NB4 (cell line): ENCODE results near the gene ADCY1.

Experiments
- DNase-seq: peaks from one replicate; pipeline ENCODE4 v3.0.0; 2010; ENCODE audit warnings: low read depth
- H3K4me3 ChIP-seq: one replicate; pipeline ENCODE4 v1.5.1; 2011; ENCODE audit warnings: mild to moderate bottlenecking, low read depth, low read length, moderate library complexity
- CTCF ChIP-seq: IDR thresholded peaks from one replicate; pipeline ENCODE4 v1.5.1; 2012; ENCODE audit warnings: low read depth, low read length
- MAX ChIP-seq: IDR thresholded peaks from 2 replicates; pipeline ENCODE4 v1.6.1; 2011; ENCODE audit warnings: low read depth, low read length
- MYC ChIP-seq: IDR thresholded peaks from 2 replicates; pipeline ENCODE4 v1.6.1; 2011; ENCODE audit warnings: low read depth, low read length
- POLR2A ChIP-seq: IDR thresholded peaks from 2 replicates; pipeline ENCODE4 v1.6.1; 2011; ENCODE audit warnings: mild to moderate bottlenecking; ENCODE audit not compliant: insufficient read length; ENCODE audit errors: extremely low read depth

ADCY1 gene

GRCh38 chr7:45657890-45658715 lies 83.9 kb downstream of the ADCY1 start:
- TF ChIP-seq POLR2A = no peak
- no peak for TF ChIP-seq MAX
- TF ChIP-seq MYC = no peak
- TF ChIP-seq CTCF = no peak
- no peak overlapping the region for H3K4me3 ChIP-seq
- no peak for DNase-seq

- no peak for TF ChIP-seq MAX
- no peak for TF ChIP-seq CTCF
- TF ChIP-seq POLR2A = no peak
- no peak for TF ChIP-seq MYC
- no peak for DNase-seq
Measured at GRCh38 chr7:45658716-45659495, 84.7 kb downstream of the ADCY1 start.

GRCh38 chr7:45659496-45660139 lies 85.5 kb downstream of the ADCY1 start:
- TF ChIP-seq CTCF (no peak), MYC (no peak), MAX (no peak), POLR2A (no peak)
- DNase-seq = no peak
- no peak overlapping the region for H3K4me3 ChIP-seq

More at GRCh38 chr7:45658716-45659495, 84.7 kb downstream of the ADCY1 start:
- H3K4me3 ChIP-seq = no peak overlapping the region

- H3K4me3 ChIP-seq = no peak overlapping the region
- DNase-seq = no peak
- TF ChIP-seq MYC (no peak), CTCF (no peak), MAX (no peak), POLR2A (no peak)
Measured at GRCh38 chr7:45660201-45660900, 86.2 kb downstream of the ADCY1 start.

GRCh38 chr7:45660901-45661211 lies 86.7 kb downstream of the ADCY1 start:
- no peak overlapping the region for H3K4me3 ChIP-seq
- DNase-seq = no peak
- TF ChIP-seq CTCF (no peak), MAX (no peak), POLR2A (no peak), MYC (no peak)
